ENCODE results near the gene VPS51. TPM values are rescaled to one million over a fixed set of nuclear protein-coding genes. Genes with fewer than 3 reads are reported as not detected.

VPS51 gene
- total and polyA plus RNA-seq, 9 of the 15 experiments (the other 6 are each of a cell fraction or from before 2014, with no cell fraction given) = 1.8 to 143 (median 46.8) TPM

DNA sequence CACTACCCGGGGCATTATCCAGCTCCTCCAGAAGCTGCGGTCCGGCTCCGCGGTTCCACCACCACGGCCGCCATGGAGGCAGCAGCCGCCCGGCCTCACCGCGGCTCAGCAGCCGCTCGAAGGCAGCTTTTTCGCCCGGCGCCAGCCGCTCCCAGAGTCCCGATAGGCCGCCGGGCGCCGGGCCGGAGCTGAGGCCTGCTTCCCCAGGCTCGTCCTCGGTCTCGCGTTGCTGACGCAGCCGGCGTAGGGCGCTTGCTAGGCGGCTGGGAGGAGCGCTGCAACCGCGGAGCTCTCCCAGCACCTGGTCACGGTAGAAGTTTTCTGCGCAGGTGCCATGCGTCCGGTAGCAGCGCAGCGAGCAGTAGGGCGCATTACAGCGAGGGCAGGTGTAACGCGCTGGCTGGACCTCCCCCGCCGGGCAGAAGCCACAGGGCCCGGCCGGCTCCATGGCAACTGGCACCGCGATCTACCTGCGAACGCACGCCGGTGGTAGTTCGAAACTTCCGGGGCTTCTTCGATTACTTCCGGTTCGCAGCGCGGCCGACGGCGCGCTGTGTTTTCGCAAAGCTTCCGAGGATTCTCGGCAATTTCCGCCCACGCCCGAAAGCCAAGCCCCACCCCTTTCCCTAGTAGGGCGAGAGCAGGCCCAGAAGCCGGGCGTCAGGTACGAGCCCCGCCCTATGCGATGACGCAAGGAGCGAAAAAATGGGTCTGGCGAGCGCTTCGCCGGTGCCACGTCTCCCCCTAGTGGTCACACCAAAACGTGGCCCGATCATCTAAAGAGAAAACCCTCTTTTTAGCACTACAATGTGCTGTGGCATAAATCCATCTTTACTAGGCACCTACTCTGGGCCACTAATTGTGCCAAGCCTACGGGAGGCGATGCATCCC is 21.4 kb downstream of the VPS51 start, which contains the start of gene ZNHIT2 (continued):
- TF ChIP-seq, protein P1, sequence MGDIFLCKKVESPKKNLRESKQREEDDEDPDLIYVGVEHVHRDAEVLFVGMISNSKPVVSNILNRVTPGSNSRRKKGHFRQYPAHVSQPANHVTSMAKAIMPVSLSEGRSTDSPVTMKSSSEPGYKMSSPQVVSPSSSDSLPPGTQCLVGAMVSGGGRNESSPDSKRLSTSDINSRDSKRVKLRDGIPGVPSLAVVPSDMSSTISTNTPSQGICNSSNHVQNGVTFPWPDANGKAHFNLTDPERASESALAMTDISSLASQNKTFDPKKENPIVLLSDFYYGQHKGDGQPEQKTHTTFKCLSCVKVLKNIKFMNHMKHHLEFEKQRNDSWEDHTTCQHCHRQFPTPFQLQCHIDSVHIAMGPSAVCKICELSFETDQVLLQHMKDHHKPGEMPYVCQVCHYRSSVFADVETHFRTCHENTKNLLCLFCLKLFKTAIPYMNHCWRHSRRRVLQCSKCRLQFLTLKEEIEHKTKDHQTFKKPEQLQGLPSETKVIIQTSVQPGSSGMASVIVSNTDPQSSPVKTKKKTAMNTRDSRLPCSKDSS (IDR thresholded peaks at IDR 0.05; ENCODE audit: low read depth, partially characterized antibody) = no peak
- TF ChIP-seq SETDB1 (IDR thresholded peaks at IDR 0.05; ENCODE audit: low read length) (no peak), ZNF232 (CRISPR knock-in tag; IDR thresholded peaks at IDR 0.05) (no peak), KAT2B (IDR thresholded peaks at IDR 0.05; ENCODE audit: low read depth, low read length) (no peak), BRD9 (IDR thresholded peaks at IDR 0.05; ENCODE audit: low read depth, partially characterized antibody) (no peak), NCOA2 (IDR thresholded peaks at IDR 0.05; ENCODE audit: partially characterized antibody in 2 of 2) (no peak), BRCA1 (IDR thresholded peaks at IDR 0.05) (no peak), BRCA1 (CRISPR knock-in tag; IDR thresholded peaks at IDR 0.05) (peak; percentile 82; the same call in 1 of the 2 replicates), ZNF507 (tag; conservative IDR thresholded peaks at IDR 0.05) (no peak), KAT7 (CRISPR knock-in tag; IDR thresholded peaks at IDR 0.05; ENCODE audit: borderline replicate concordance) (peak; percentile 78), CBX2 (IDR thresholded peaks at IDR 0.05; ENCODE audit: insufficient read depth, low read length, poor library complexity, severe bottlenecking) (no peak), ZFX (CRISPR knock-in tag; IDR thresholded peaks at IDR 0.05) (peak; percentile 100), MAFG (tag; conservative IDR thresholded peaks at IDR 0.05) (no peak), KLF1 (tag; IDR thresholded peaks at IDR 0.05) (peak; percentile 63), RBM25 (IDR thresholded peaks at IDR 0.05; ENCODE audit: low read depth, low read length, severe bottlenecking) (no peak), BRF1 (IDR thresholded peaks at IDR 0.05; ENCODE audit: borderline replicate concordance, extremely low read depth, insufficient read length) (no peak), POLR3A (IDR thresholded peaks at IDR 0.05; ENCODE audit: borderline replicate concordance, extremely low read depth, insufficient read depth, insufficient read length) (no peak), NR4A1 (CRISPR knock-in tag; IDR thresholded peaks at IDR 0.05) (peak; percentile 61; the same call in 1 of the 2 replicates), NR4A1 (tag; IDR thresholded peaks at IDR 0.05) (0 out of 2 replicates have a peak, but pooled peaks have one; percentile 37), ZNF785 (CRISPR knock-in tag; IDR thresholded peaks at IDR 0.05) (no peak), SAFB2 (IDR thresholded peaks at IDR 0.05; ENCODE audit: borderline replicate concordance, low read depth, low read length, severe bottlenecking) (no peak)
- TF ChIP-seq, protein P2, sequence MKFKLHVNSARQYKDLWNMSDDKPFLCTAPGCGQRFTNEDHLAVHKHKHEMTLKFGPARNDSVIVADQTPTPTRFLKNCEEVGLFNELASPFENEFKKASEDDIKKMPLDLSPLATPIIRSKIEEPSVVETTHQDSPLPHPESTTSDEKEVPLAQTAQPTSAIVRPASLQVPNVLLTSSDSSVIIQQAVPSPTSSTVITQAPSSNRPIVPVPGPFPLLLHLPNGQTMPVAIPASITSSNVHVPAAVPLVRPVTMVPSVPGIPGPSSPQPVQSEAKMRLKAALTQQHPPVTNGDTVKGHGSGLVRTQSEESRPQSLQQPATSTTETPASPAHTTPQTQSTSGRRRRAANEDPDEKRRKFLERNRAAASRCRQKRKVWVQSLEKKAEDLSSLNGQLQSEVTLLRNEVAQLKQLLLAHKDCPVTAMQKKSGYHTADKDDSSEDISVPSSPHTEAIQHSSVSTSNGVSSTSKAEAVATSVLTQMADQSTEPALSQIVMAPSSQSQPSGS (CRISPR knock-in tag; IDR thresholded peaks at IDR 0.05) = no peak; the same call in 1 of the 2 replicates
- TF ChIP-seq, protein P3, sequence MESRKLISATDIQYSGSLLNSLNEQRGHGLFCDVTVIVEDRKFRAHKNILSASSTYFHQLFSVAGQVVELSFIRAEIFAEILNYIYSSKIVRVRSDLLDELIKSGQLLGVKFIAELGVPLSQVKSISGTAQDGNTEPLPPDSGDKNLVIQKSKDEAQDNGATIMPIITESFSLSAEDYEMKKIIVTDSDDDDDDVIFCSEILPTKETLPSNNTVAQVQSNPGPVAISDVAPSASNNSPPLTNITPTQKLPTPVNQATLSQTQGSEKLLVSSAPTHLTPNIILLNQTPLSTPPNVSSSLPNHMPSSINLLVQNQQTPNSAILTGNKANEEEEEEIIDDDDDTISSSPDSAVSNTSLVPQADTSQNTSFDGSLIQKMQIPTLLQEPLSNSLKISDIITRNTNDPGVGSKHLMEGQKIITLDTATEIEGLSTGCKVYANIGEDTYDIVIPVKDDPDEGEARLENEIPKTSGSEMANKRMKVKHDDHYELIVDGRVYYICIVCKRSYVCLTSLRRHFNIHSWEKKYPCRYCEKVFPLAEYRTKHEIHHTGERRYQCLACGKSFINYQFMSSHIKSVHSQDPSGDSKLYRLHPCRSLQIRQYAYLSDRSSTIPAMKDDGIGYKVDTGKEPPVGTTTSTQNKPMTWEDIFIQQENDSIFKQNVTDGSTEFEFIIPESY (CRISPR knock-in tag; IDR thresholded peaks at IDR 0.05) = 0 out of 2 replicates have a peak, but pooled peaks have one; percentile 27

Data from K562 (cell line).